Brain pericyte (primary cell): Measurements from ENCODE around the gene CXorf49.
"Not testable (repeated sequence)": the region's sequence is repeated elsewhere in the genome, so short reads cannot be mapped to it uniquely, and the experiment has no call there.

Source experiments
- DNase-seq: peaks from one replicate; pipeline ENCODE4 v3.0.0-alpha.2; 2012; ENCODE audit warnings: low read depth, low spot score

CXorf49 gene

GRCh38 chrX:71671938-71672337 lies 46.1 kb downstream of the CXorf49 start:
- DNase-seq: no peak

- no peak for DNase-seq
Measured at GRCh38 chrX:71671043-71671780, 46.9 kb downstream of the CXorf49 start.

- not testable (repeated sequence) for DNase-seq
Measured at GRCh38 chrX:71669947-71670346, 48.1 kb downstream of the CXorf49 start.

- no peak for DNase-seq
Measured at GRCh38 chrX:71669492-71669891, 48.6 kb downstream of the CXorf49 start.

GRCh38 chrX:71668248-71668595 lies 49.9 kb downstream of the CXorf49 start:
- no peak for DNase-seq

- no peak for DNase-seq
Measured at GRCh38 chrX:71667328-71668247, 50.5 kb downstream of the CXorf49 start, which contains the start of gene LOC101059915. TSS of gene LOC101059915 (plus strand) at chrX:71667546.

- DNase-seq: no peak
Measured at GRCh38 chrX:71666240-71667223, 51.6 kb downstream of the CXorf49 start.

- DNase-seq: no peak
Measured at GRCh38 chrX:71665747-71666146, 52.3 kb downstream of the CXorf49 start.

- DNase-seq: no peak
Measured at GRCh38 chrX:71664889-71665491, 53.1 kb downstream of the CXorf49 start.
